HG03354 (cell line): ENCODE data around the gene TMEM138.

Experiments
- ATAC-seq: cut with Tn5 transposase; IDR thresholded peaks from one replicate; pipeline ENCODE4 v1.9.1; 2021; ENCODE audit warnings: mild to moderate bottlenecking; ENCODE audit not compliant: unreplicated experiment, poor library complexity, severe bottlenecking

TMEM138 gene

GRCh38 chr11:61401173-61401572 is 39.0 kb downstream of the TMEM138 start:
- ATAC-seq, result no peak

GRCh38 chr11:61401573-61401972 is 39.4 kb downstream of the TMEM138 start:
- ATAC-seq, result no peak

GRCh38 chr11:61403658-61404057 is 41.5 kb downstream of the TMEM138 start:
- no peak for ATAC-seq

- no peak for ATAC-seq
These were observed 41.9 kb downstream of the TMEM138 start for GRCh38 chr11:61404103-61404502.

- ATAC-seq, result no peak
These were observed 42.5 kb downstream of the TMEM138 start for GRCh38 chr11:61404641-61405040.

- no peak for ATAC-seq
These were observed 43.9 kb downstream of the TMEM138 start for GRCh38 chr11:61406067-61406466.

GRCh38 chr11:61406991-61407728 is 45.0 kb downstream of the TMEM138 start:
- no peak for ATAC-seq

- no peak for ATAC-seq
These were observed 49.4 kb downstream of the TMEM138 start for GRCh38 chr11:61411589-61411988.

GRCh38 chr11:61413496-61413895 is 51.3 kb downstream of the TMEM138 start:
- no peak for ATAC-seq

GRCh38 chr11:61414547-61414946 is 52.4 kb downstream of the TMEM138 start:
- no peak for ATAC-seq

GRCh38 chr11:61415381-61415780 is 53.2 kb downstream of the TMEM138 start:
- no peak for ATAC-seq

- ATAC-seq, result no peak
These were observed 54.8 kb downstream of the TMEM138 start for GRCh38 chr11:61416941-61417340.

- ATAC-seq, result no peak
These were observed 55.5 kb downstream of the TMEM138 start for GRCh38 chr11:61417670-61418069.

GRCh38 chr11:61418136-61418535 is 56.0 kb downstream of the TMEM138 start:
- no peak for ATAC-seq
